ENCODE data around the gene LDLRAD3.

Gene LDLRAD3

GRCh38 chr11:36148701-36149100, 204.8 kb downstream of the LDLRAD3 start:
- H3K4me3 ChIP-seq (ENCODE audit: low read depth, low read length), result no peak overlapping the region
- H3K27me3 ChIP-seq (ENCODE audit: insufficient read depth, low read depth, severe bottlenecking), result no peaks in the 10 kb centered on the region
- TF ChIP-seq CTCF (IDR thresholded peaks at IDR 0.05; ENCODE audit: low read depth, low read length), result no peak
- no peaks in the 10 kb centered on the region; the same call in 1 of the 2 replicates for H3K36me3 ChIP-seq
- H3K27ac ChIP-seq, result no peak overlapping the region
- no peak for DNase-seq
- H3K9me3 ChIP-seq (ENCODE audit: severe bottlenecking), result no peaks in the 10 kb centered on the region

- H3K4me3 ChIP-seq (ENCODE audit: low read depth, low read length), result no peak overlapping the region
- H3K27me3 ChIP-seq (ENCODE audit: insufficient read depth, low read depth, severe bottlenecking), result no peaks in the 10 kb centered on the region
- no peaks in the 10 kb centered on the region for H3K9me3 ChIP-seq (ENCODE audit: severe bottlenecking)
- H3K36me3 ChIP-seq, result no peaks in the 10 kb centered on the region; the same call in 1 of the 2 replicates
- TF ChIP-seq CTCF (IDR thresholded peaks at IDR 0.05; ENCODE audit: low read depth, low read length), result peak; percentile 72
- H3K27ac ChIP-seq, result no peak overlapping the region
- DNase-seq, result peak; percentile 48
Observed at GRCh38 chr11:36149538-36150242, 205.8 kb downstream of the LDLRAD3 start.

- no peak for DNase-seq
- Histone ChIP-seq H3K27me3 (ENCODE audit: insufficient read depth, low read depth, severe bottlenecking) (no peaks in the 10 kb centered on the region), H3K9me3 (ENCODE audit: severe bottlenecking) (no peaks in the 10 kb centered on the region), H3K36me3 (no peaks in the 10 kb centered on the region; the same call in 1 of the 2 replicates), H3K4me3 (ENCODE audit: low read depth, low read length) (no peak overlapping the region), H3K27ac (no peak overlapping the region)
- no peak for TF ChIP-seq CTCF (IDR thresholded peaks at IDR 0.05; ENCODE audit: low read depth, low read length)
Observed at GRCh38 chr11:36150986-36151385, 207.1 kb downstream of the LDLRAD3 start.

GRCh38 chr11:36151933-36152580, 208.2 kb downstream of the LDLRAD3 start:
- TF ChIP-seq CTCF (IDR thresholded peaks at IDR 0.05; ENCODE audit: low read depth, low read length), result no peak
- Histone ChIP-seq H3K4me3 (ENCODE audit: low read depth, low read length) (no peak overlapping the region), H3K9me3 (ENCODE audit: severe bottlenecking) (no peaks in the 10 kb centered on the region), H3K36me3 (no peaks in the 10 kb centered on the region; the same call in 1 of the 2 replicates), H3K27ac (no peak overlapping the region), H3K27me3 (ENCODE audit: insufficient read depth, low read depth, severe bottlenecking) (no peaks in the 10 kb centered on the region)
- no peak for DNase-seq

GRCh38 chr11:36153551-36153950, 209.7 kb downstream of the LDLRAD3 start:
- Histone ChIP-seq H3K9me3 (ENCODE audit: severe bottlenecking) (no peaks in the 10 kb centered on the region), H3K27me3 (ENCODE audit: insufficient read depth, low read depth, severe bottlenecking) (no peaks in the 10 kb centered on the region), H3K4me3 (ENCODE audit: low read depth, low read length) (no peak overlapping the region), H3K27ac (no peak overlapping the region), H3K36me3 (no peaks in the 10 kb centered on the region; the same call in 1 of the 2 replicates)
- no peak for TF ChIP-seq CTCF (IDR thresholded peaks at IDR 0.05; ENCODE audit: low read depth, low read length)
- DNase-seq, result no peak

Data from WERI-Rb-1 (cell line).